Suprapubic skin (tissue), 4 donors: ENCODE measurements around the gene BMP2. TPM values are rescaled to one million over a fixed set of nuclear protein-coding genes. Genes with fewer than 3 reads are reported as not detected.

ENCODE experiments used
- DNase-seq, 2 donors: peaks; one replicate each; pipeline ENCODE4 v3.0.0-alpha.2; 2019; ENCODE audit warnings: low spot score in 2 of 2
- H3K27ac ChIP-seq: fragments of 200-600 bp; sonication (generic); one replicate; pipeline ENCODE4 v1.5.1; 2019
- H3K27me3 ChIP-seq: fragments of 200-600 bp; sonication (generic); one replicate; pipeline ENCODE4 v1.5.1; 2019
- H3K36me3 ChIP-seq: fragments of 200-600 bp; sonication (generic); one replicate; pipeline ENCODE4 v1.5.1; 2019
- H3K4me1 ChIP-seq: fragments of 200-600 bp; sonication (generic); one replicate; pipeline ENCODE4 v1.5.1; 2019
- H3K4me3 ChIP-seq: fragments of 200-600 bp; sonication (generic); one replicate; pipeline ENCODE4 v1.5.1; 2019; ENCODE audit warnings: mild to moderate bottlenecking
- H3K9me3 ChIP-seq: fragments of 200-600 bp; sonication (generic); one replicate; pipeline ENCODE4 v1.5.1; 2019
- CTCF ChIP-seq, 2 donors: fragments of 200-600 bp in 1 of 2; fragments of 450-650 bp in 1 of 2; sonication (generic) in 1 of 2; IDR thresholded peaks; one replicate each; pipeline ENCODE4 v1.5.1; 2016 to 2019; ENCODE audit warnings: antibody characterized with exemption in 2 of 2, mild to moderate bottlenecking in 1 of 2, moderate library complexity in 1 of 2
- EP300 ChIP-seq: sonication (generic); formaldehyde crosslinking; IDR thresholded peaks from one replicate; pipeline ENCODE4 v1.6.1; 2017; ENCODE audit warnings: antibody characterized with exemption
- POLR2A ChIP-seq, 2 donors: fragments of 450-650 bp; IDR thresholded peaks; one replicate each; pipeline ENCODE4 v1.6.1; 2017; ENCODE audit warnings: antibody characterized with exemption in 2 of 2, mild to moderate bottlenecking in 2 of 2, moderate library complexity in 2 of 2
- POLR2AphosphoS5 ChIP-seq, 3 donors: sonication (generic); formaldehyde crosslinking; IDR thresholded peaks; one replicate each; pipeline ENCODE4 v1.6.1; 2017; ENCODE audit warnings: antibody characterized with exemption in 3 of 3
- WGBS: methylation state at CpG from one replicate; pipeline ENCODE4 v1.1.5; 2018; 5-methylcytosine and 5-hydroxymethylcytosine counted together
- total RNA-seq, 4 donors: library from RNA; depleted of rRNA; stranded (reverse); fragments of >200 nt; gene quantifications; one replicate each; pipeline ENCODE4 v1.1.0, GENCODE V29; 2016

BMP2 gene
- total RNA-seq, 4 donors from 2014 or later, result 24.1 to 40.4 (median 29.4) TPM

GRCh38 chr20:6768228-6769140 is 998 bp downstream of the BMP2 start:
- Histone ChIP-seq H3K4me1 (peaks cover 27% of the 10 kb centered on the region), H3K27ac (peak overlapping the region; percentile 80), H3K9me3 (no peaks in the 10 kb centered on the region), H3K36me3 (no peaks in the 10 kb centered on the region), H3K27me3 (no peaks in the 10 kb centered on the region), H3K4me3 (peak overlapping the region; percentile 77)
- TF ChIP-seq POLR2A (IDR thresholded peaks at IDR 0.05), result no peak
- no peak for TF ChIP-seq EP300
- no peak for TF ChIP-seq CTCF (IDR thresholded peaks at IDR 0.05)
- TF ChIP-seq POLR2AphosphoS5 (IDR thresholded peaks at IDR 0.05), result no peak
- DNase-seq, result peak in 1 of 2 donors; percentile 69
- WGBS, result under 1% methylated on average over 24 of the region's 70 CpGs

GRCh38 chr20:6769903-6770785 is 2.7 kb downstream of the BMP2 start:
- no peak for TF ChIP-seq EP300
- no peak for TF ChIP-seq POLR2A (IDR thresholded peaks at IDR 0.05)
- TF ChIP-seq CTCF (IDR thresholded peaks at IDR 0.05), result no peak
- TF ChIP-seq POLR2AphosphoS5 (IDR thresholded peaks at IDR 0.05), result no peak
- no peaks in the 10 kb centered on the region for H3K27me3 ChIP-seq
- DNase-seq, result peak; percentile 74 to 83
- no peaks in the 10 kb centered on the region for H3K36me3 ChIP-seq
- H3K27ac ChIP-seq, result no peak overlapping the region
- peak overlapping the region; percentile 77 for H3K4me3 ChIP-seq
- 4% methylated on average over 25 of the region's 55 CpGs for WGBS
- H3K9me3 ChIP-seq, result no peaks in the 10 kb centered on the region
- peaks cover 27% of the 10 kb centered on the region for H3K4me1 ChIP-seq

- no peak for DNase-seq
- Histone ChIP-seq H3K36me3 (no peaks in the 10 kb centered on the region), H3K4me1 (peaks cover 25% of the 10 kb centered on the region), H3K27me3 (no peaks in the 10 kb centered on the region), H3K9me3 (no peaks in the 10 kb centered on the region), H3K4me3 (peak overlapping the region; percentile 77), H3K27ac (no peak overlapping the region)
- TF ChIP-seq EP300 (no peak), POLR2A (IDR thresholded peaks at IDR 0.05) (no peak), CTCF (IDR thresholded peaks at IDR 0.05) (no peak), POLR2AphosphoS5 (IDR thresholded peaks at IDR 0.05) (no peak)
- WGBS, result 40% methylated on average over 3 of the region's 3 CpGs
These were observed 3.3 kb downstream of the BMP2 start for GRCh38 chr20:6770786-6771100.

GRCh38 chr20:6780433-6781190 is 13.1 kb downstream of the BMP2 start:
- Histone ChIP-seq H3K27ac (no peak overlapping the region), H3K4me3 (no peak overlapping the region), H3K36me3 (peaks cover 8% of the 10 kb centered on the region), H3K27me3 (no peaks in the 10 kb centered on the region), H3K9me3 (no peaks in the 10 kb centered on the region), H3K4me1 (peaks cover 23% of the 10 kb centered on the region)
- DNase-seq, result no peak
- WGBS, result 38% methylated on average over 5 of the region's 5 CpGs
- no peak for TF ChIP-seq POLR2A (IDR thresholded peaks at IDR 0.05)

GRCh38 chr20:6783752-6784151 is 16.3 kb downstream of the BMP2 start:
- no peak overlapping the region for H3K4me3 ChIP-seq
- H3K27ac ChIP-seq, result peak overlapping the region; percentile 6
- no peak for TF ChIP-seq POLR2A (IDR thresholded peaks at IDR 0.05)
- no peak for TF ChIP-seq CTCF (IDR thresholded peaks at IDR 0.05)
- TF ChIP-seq POLR2AphosphoS5 (IDR thresholded peaks at IDR 0.05), result no peak
- TF ChIP-seq EP300, result no peak
- WGBS, result 78% methylated on average over 5 of the region's 5 CpGs
- H3K36me3 ChIP-seq, result peaks cover 2% of the 10 kb centered on the region
- no peaks in the 10 kb centered on the region for H3K27me3 ChIP-seq
- no peak for DNase-seq
- H3K4me1 ChIP-seq, result peaks cover 23% of the 10 kb centered on the region
- no peaks in the 10 kb centered on the region for H3K9me3 ChIP-seq
